ENCODE measurements around the gene CBARP. TPM values are rescaled to one million over a fixed set of nuclear protein-coding genes. Genes with fewer than 3 reads are reported as not detected.
A peak's percentile ranks its signal among the peaks of the same experiment; 100 is the strongest.

The CBARP gene
- total and polyA plus RNA-seq, 9 of the 15 experiments (the other 6 are each of a cell fraction or from before 2014, with no cell fraction given): 0.03 to 8.9 (median 1.2) TPM; not detected in 1

DNA sequence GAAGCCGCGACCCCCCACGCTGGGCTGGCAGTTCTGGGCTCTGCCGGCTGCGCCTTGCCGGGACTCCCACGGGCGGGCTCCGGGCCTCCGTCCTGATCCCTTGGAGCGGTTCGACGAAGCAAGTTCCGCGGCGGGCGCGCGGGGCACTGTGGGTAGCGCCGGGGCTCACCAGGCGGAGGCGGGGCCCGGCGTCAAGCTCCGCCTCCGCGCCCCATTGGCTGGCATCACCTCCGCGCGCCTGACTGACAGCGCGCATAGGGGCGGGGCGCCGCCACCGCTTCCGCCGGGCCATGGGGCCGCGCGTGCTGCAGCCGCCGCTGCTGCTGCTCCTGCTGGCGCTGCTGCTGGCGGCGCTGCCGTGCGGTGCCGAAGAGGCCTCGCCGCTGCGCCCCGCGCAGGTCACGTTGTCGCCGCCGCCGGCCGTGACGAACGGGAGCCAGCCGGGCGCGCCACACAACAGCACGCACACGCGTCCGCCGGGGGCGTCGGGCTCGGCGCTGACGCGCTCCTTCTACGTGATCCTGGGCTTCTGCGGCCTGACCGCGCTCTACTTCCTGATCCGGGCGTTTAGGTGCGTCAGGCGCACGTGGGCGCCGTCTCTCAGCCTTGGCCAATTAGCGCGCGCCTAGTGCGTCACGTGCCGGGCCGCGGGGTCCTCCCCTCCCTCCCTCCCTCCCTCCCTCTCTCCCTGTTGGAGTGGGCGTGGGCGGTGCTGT is 37.6 kb upstream of the CBARP start, which contains the start of gene FAM174C:
Gene FAM174C, plus strand, starts transcription at position 271 of the 716 bp plus-strand sequence. Its CDS starts 20 bp downstream, at position 291.
- Histone ChIP-seq H3K36me3 (ENCODE audit: control insufficient read depth, insufficient read depth, low read length) (peaks cover 82% of the 10 kb centered on the region), H3K4me2 (ENCODE audit: insufficient read depth, low read length) (peak within 1 kb of the TSS; percentile 93), H3K27ac (ENCODE audit: extremely low read depth, low read depth, low read length) (peak within 1 kb of the TSS; percentile 92), H4K20me1 (replicated peaks; ENCODE audit: control insufficient read depth, insufficient read depth, low read length) (peaks cover 27% of the 10 kb centered on the region), H3K4me1 (replicated peaks in 1 of 2; ENCODE audit: control insufficient read depth in 2 of 2, insufficient read depth in 2 of 2, low read length in 2 of 2) (peaks cover 53 to 94% of the 10 kb centered on the region in 2 experiments), H3K4me3 (peak within 1 kb of the TSS; percentile 68), H3K27me3 (ENCODE audit: control insufficient read depth in 2 of 2, insufficient read depth in 2 of 2, low read length in 2 of 2) (no peaks in the 10 kb centered on the region), H3K9me1 (ENCODE audit: control insufficient read depth, insufficient read depth, low read length) (no peaks in the 10 kb centered on the region), H3K9ac (ENCODE audit: insufficient read depth in 1 of 2, low read depth in 2 of 2, low read length in 2 of 2) (peak within 1 kb of the TSS; percentile 90 to 92), H3K9me3 (replicated peaks; ENCODE audit: control insufficient read depth, insufficient read depth, low read depth, low read length) (no peaks in the 10 kb centered on the region), H3K79me2 (ENCODE audit: control insufficient read depth, insufficient read depth, low read length) (peaks cover 65% of the 10 kb centered on the region), H2AFZ (ENCODE audit: low read depth, low read length) (peak within 1 kb of the TSS; percentile 85)
- in situ Hi-C loops (cut with MboI): loop anchor here (5.0 kb wide), 1 partner anchor 107 kb away; the partner anchor contains the start of gene NDUFS7
- DNase-seq (ENCODE audit: extremely low read depth in 1 of 4, low spot score in 3 of 4): peak; percentile 86 to 98 (median 92)
- POLR2A ChIA-PET: interaction anchor here (0.5 to 1.4 kb wide), 10 partner anchors 8 to 581 kb away, joined by 3 to 9 read pairs (median 3); no protein-coding TSS in a partner anchor
- FAIRE-seq: peak; percentile 92
- CTCF ChIA-PET (ENCODE audit: low intra/inter-chr PET ratio): no interaction called here
- WGBS (ENCODE audit: insufficient coverage, low coverage, missing lambda C conversion rate): under 1% methylated on average over 72 of the region's 98 CpGs
- BruUV-seq (replicated peaks): no TSS peak
- ATAC-seq: peak; percentile 76
- intact Hi-C loops (cut with micrococcal nuclease): loop anchor here (10.0 kb wide), 1 partner anchor 169 kb away; no protein-coding TSS in a partner anchor
- 0 out of 2 replicates have a peak, but pooled peaks have one; percentile 40 for TF ChIP-seq SAFB (IDR thresholded peaks at IDR 0.05; ENCODE audit: borderline replicate concordance, low read depth, low read length)
- TF ChIP-seq ZNF146 (CRISPR knock-in tag; IDR thresholded peaks at IDR 0.05; ENCODE audit: unreplicated experiment): no peak
- TF ChIP-seq MCM7 (IDR thresholded peaks at IDR 0.05): no peak
- TF ChIP-seq ZNF282 (CRISPR knock-in tag; IDR thresholded peaks at IDR 0.05): 0 out of 2 replicates have a peak, but pooled peaks have one; percentile 32
- TF ChIP-seq, protein P1, sequence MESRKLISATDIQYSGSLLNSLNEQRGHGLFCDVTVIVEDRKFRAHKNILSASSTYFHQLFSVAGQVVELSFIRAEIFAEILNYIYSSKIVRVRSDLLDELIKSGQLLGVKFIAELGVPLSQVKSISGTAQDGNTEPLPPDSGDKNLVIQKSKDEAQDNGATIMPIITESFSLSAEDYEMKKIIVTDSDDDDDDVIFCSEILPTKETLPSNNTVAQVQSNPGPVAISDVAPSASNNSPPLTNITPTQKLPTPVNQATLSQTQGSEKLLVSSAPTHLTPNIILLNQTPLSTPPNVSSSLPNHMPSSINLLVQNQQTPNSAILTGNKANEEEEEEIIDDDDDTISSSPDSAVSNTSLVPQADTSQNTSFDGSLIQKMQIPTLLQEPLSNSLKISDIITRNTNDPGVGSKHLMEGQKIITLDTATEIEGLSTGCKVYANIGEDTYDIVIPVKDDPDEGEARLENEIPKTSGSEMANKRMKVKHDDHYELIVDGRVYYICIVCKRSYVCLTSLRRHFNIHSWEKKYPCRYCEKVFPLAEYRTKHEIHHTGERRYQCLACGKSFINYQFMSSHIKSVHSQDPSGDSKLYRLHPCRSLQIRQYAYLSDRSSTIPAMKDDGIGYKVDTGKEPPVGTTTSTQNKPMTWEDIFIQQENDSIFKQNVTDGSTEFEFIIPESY (CRISPR knock-in tag; IDR thresholded peaks at IDR 0.05): no peak
- TF ChIP-seq, protein P2, sequence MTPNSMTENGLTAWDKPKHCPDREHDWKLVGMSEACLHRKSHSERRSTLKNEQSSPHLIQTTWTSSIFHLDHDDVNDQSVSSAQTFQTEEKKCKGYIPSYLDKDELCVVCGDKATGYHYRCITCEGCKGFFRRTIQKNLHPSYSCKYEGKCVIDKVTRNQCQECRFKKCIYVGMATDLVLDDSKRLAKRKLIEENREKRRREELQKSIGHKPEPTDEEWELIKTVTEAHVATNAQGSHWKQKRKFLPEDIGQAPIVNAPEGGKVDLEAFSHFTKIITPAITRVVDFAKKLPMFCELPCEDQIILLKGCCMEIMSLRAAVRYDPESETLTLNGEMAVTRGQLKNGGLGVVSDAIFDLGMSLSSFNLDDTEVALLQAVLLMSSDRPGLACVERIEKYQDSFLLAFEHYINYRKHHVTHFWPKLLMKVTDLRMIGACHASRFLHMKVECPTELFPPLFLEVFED (CRISPR knock-in tag; conservative IDR thresholded peaks at IDR 0.05): no peak; the same call in 1 of the 2 replicates
- no peak for TF ChIP-seq ZKSCAN3 (CRISPR knock-in tag; IDR thresholded peaks at IDR 0.05)
- TF ChIP-seq CREB1 (IDR thresholded peaks at IDR 0.05): peak; percentile 93
- peak; percentile 95 for TF ChIP-seq CREB1 (CRISPR knock-in tag; IDR thresholded peaks at IDR 0.05)
- TF ChIP-seq HMGN3 (IDR thresholded peaks at IDR 0.05; ENCODE audit: borderline replicate concordance, extremely low read depth, insufficient read length, low read depth, low read length): peak; percentile 32
- no peak for TF ChIP-seq U2AF2 (optimal IDR thresholded peaks at IDR 0.05; ENCODE audit: low read depth, low read length)
- peak; percentile 59; the same call in 1 of the 2 replicates for TF ChIP-seq ZFP1 (CRISPR knock-in tag; IDR thresholded peaks at IDR 0.05)
- TF ChIP-seq CBX2 (IDR thresholded peaks at IDR 0.05; ENCODE audit: insufficient read depth, low read length, poor library complexity, severe bottlenecking): no peak
- no peak for TF ChIP-seq TAF9B (IDR thresholded peaks at IDR 0.05; ENCODE audit: partially characterized antibody)
- no peak for TF ChIP-seq DMBX1 (CRISPR knock-in tag; IDR thresholded peaks at IDR 0.05; ENCODE audit: borderline replicate concordance)
- TF ChIP-seq ZBTB17 (CRISPR knock-in tag; IDR thresholded peaks at IDR 0.05): no peak
- peak; percentile 81; the same call in 1 of the 2 replicates for TF ChIP-seq TOE1 (IDR thresholded peaks at IDR 0.05; ENCODE audit: borderline replicate concordance)
- peak; percentile 41; the same call in 1 of the 2 replicates for TF ChIP-seq TOE1 (CRISPR knock-in tag; IDR thresholded peaks at IDR 0.05; ENCODE audit: borderline replicate concordance, low read depth)

Data from K562 (cell line).